ENCODE measurements around the gene SIPA1L3.

The SIPA1L3 gene

GRCh38 chr19:38009650-38010242 is 102.7 kb downstream of the SIPA1L3 start:
- Histone ChIP-seq H3K27ac (ENCODE audit: low read length) (no peak overlapping the region), H3K4me3 (ENCODE audit: low read length) (no peak overlapping the region), H3K27me3 (ENCODE audit: control insufficient read depth, insufficient read depth, low read length) (no peaks in the 10 kb centered on the region), H3K36me3 (ENCODE audit: control insufficient read depth, insufficient read depth, low read length) (no peaks in the 10 kb centered on the region), H3K4me1 (ENCODE audit: control insufficient read depth, insufficient read depth, low read length) (peaks cover 6% of the 10 kb centered on the region; the same call in 1 of the 2 replicates), H3K9me3 (ENCODE audit: control insufficient read depth, insufficient read depth, low read length) (no peaks in the 10 kb centered on the region)
- WGBS (ENCODE audit: insufficient coverage, insufficient read length) = no CpG with 5 or more reads among the region's 9 CpGs
- no peak for DNase-seq (ENCODE audit: low read depth, low spot score)

GRCh38 chr19:38011426-38011825 is 104.4 kb downstream of the SIPA1L3 start:
- Histone ChIP-seq H3K9me3 (ENCODE audit: control insufficient read depth, insufficient read depth, low read length) (no peaks in the 10 kb centered on the region), H3K27me3 (ENCODE audit: control insufficient read depth, insufficient read depth, low read length) (no peaks in the 10 kb centered on the region), H3K27ac (ENCODE audit: low read length) (no peak overlapping the region), H3K4me1 (ENCODE audit: control insufficient read depth, insufficient read depth, low read length) (peaks cover 3% of the 10 kb centered on the region; the same call in 1 of the 2 replicates), H3K4me3 (ENCODE audit: low read length) (no peak overlapping the region), H3K36me3 (ENCODE audit: control insufficient read depth, insufficient read depth, low read length) (no peaks in the 10 kb centered on the region)
- WGBS (ENCODE audit: insufficient coverage, insufficient read length) = no CpG with 5 or more reads among the region's 3 CpGs
- no peak for DNase-seq (ENCODE audit: low read depth, low spot score)

- Histone ChIP-seq H3K36me3 (ENCODE audit: control insufficient read depth, insufficient read depth, low read length) (no peaks in the 10 kb centered on the region), H3K4me3 (ENCODE audit: low read length) (no peak overlapping the region), H3K4me1 (ENCODE audit: control insufficient read depth, insufficient read depth, low read length) (peaks cover 3% of the 10 kb centered on the region; the same call in 1 of the 2 replicates), H3K27ac (ENCODE audit: low read length) (no peak overlapping the region), H3K9me3 (ENCODE audit: control insufficient read depth, insufficient read depth, low read length) (no peaks in the 10 kb centered on the region), H3K27me3 (ENCODE audit: control insufficient read depth, insufficient read depth, low read length) (no peaks in the 10 kb centered on the region)
- WGBS (ENCODE audit: insufficient coverage, insufficient read length) = no CpG with 5 or more reads among the region's 5 CpGs
- DNase-seq (ENCODE audit: low read depth, low spot score) = no peak
Measured at GRCh38 chr19:38012290-38012689, 105.3 kb downstream of the SIPA1L3 start.

DNA sequence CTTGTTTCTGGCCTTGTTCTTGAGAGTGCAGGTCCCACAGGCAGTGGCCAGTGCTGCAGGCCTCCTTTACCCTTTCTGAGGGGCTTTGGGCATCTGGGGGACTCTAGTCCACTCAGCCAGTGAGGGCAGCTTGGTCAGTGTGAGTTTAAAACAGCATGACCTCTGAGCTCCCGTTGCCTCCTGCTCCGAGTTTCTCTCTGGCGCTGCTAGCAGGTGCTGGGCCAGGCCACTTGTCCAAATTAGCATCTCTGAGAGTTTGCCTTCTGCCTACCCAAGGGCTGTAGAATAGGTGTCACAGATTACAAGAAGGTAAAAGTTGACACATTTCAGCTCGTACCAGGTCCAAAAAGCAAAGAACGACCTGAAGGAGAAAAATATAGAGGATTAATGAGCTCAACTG is 105.9 kb downstream of the SIPA1L3 start:
- WGBS (ENCODE audit: insufficient coverage, insufficient read length) = no CpG with 5 or more reads among the region's 5 CpGs
- H3K27me3 ChIP-seq (ENCODE audit: control insufficient read depth, insufficient read depth, low read length) = no peaks in the 10 kb centered on the region
- no peaks in the 10 kb centered on the region for H3K36me3 ChIP-seq (ENCODE audit: control insufficient read depth, insufficient read depth, low read length)
- no peak for DNase-seq (ENCODE audit: low read depth, low spot score)
- no peak overlapping the region for H3K4me3 ChIP-seq (ENCODE audit: low read length)
- H3K4me1 ChIP-seq (ENCODE audit: control insufficient read depth, insufficient read depth, low read length) = peaks cover 3% of the 10 kb centered on the region; the same call in 1 of the 2 replicates
- H3K9me3 ChIP-seq (ENCODE audit: control insufficient read depth, insufficient read depth, low read length) = no peaks in the 10 kb centered on the region
- no peak overlapping the region for H3K27ac ChIP-seq (ENCODE audit: low read length)

GRCh38 chr19:38013913-38014580 is 107.0 kb downstream of the SIPA1L3 start:
- H3K36me3 ChIP-seq (ENCODE audit: control insufficient read depth, insufficient read depth, low read length) = no peaks in the 10 kb centered on the region
- DNase-seq (ENCODE audit: low read depth, low spot score) = no peak
- no CpG with 5 or more reads among the region's 11 CpGs for WGBS (ENCODE audit: insufficient coverage, insufficient read length)

GRCh38 chr19:38015216-38015615 is 108.2 kb downstream of the SIPA1L3 start:
- Histone ChIP-seq H3K4me3 (ENCODE audit: low read length) (no peak overlapping the region), H3K27me3 (ENCODE audit: control insufficient read depth, insufficient read depth, low read length) (no peaks in the 10 kb centered on the region), H3K4me1 (ENCODE audit: control insufficient read depth, insufficient read depth, low read length) (peaks cover 3% of the 10 kb centered on the region; the same call in 1 of the 2 replicates), H3K27ac (ENCODE audit: low read length) (no peak overlapping the region), H3K36me3 (ENCODE audit: control insufficient read depth, insufficient read depth, low read length) (no peaks in the 10 kb centered on the region), H3K9me3 (ENCODE audit: control insufficient read depth, insufficient read depth, low read length) (no peaks in the 10 kb centered on the region)
- DNase-seq (ENCODE audit: low read depth, low spot score) = no peak
- no CpG with 5 or more reads among the region's 6 CpGs for WGBS (ENCODE audit: insufficient coverage, insufficient read length)

More at GRCh38 chr19:38013913-38014580, 107.0 kb downstream of the SIPA1L3 start:
- Histone ChIP-seq H3K9me3 (ENCODE audit: control insufficient read depth, insufficient read depth, low read length) (no peaks in the 10 kb centered on the region), H3K27me3 (ENCODE audit: control insufficient read depth, insufficient read depth, low read length) (no peaks in the 10 kb centered on the region), H3K27ac (ENCODE audit: low read length) (no peak overlapping the region), H3K4me1 (ENCODE audit: control insufficient read depth, insufficient read depth, low read length) (peaks cover 3% of the 10 kb centered on the region; the same call in 1 of the 2 replicates), H3K4me3 (ENCODE audit: low read length) (no peak overlapping the region)

GRCh38 chr19:38015761-38016160 is 108.8 kb downstream of the SIPA1L3 start:
- Histone ChIP-seq H3K27ac (ENCODE audit: low read length) (no peak overlapping the region), H3K27me3 (ENCODE audit: control insufficient read depth, insufficient read depth, low read length) (no peaks in the 10 kb centered on the region), H3K4me1 (ENCODE audit: control insufficient read depth, insufficient read depth, low read length) (peaks cover 3% of the 10 kb centered on the region; the same call in 1 of the 2 replicates), H3K36me3 (ENCODE audit: control insufficient read depth, insufficient read depth, low read length) (no peaks in the 10 kb centered on the region), H3K9me3 (ENCODE audit: control insufficient read depth, insufficient read depth, low read length) (no peaks in the 10 kb centered on the region), H3K4me3 (ENCODE audit: low read length) (no peak overlapping the region)
- no CpG with 5 or more reads among the region's 7 CpGs for WGBS (ENCODE audit: insufficient coverage, insufficient read length)
- DNase-seq (ENCODE audit: low read depth, low spot score) = no peak

GRCh38 chr19:38017401-38018151 is 110.6 kb downstream of the SIPA1L3 start:
- no peak for DNase-seq (ENCODE audit: low read depth, low spot score)
- H3K36me3 ChIP-seq (ENCODE audit: control insufficient read depth, insufficient read depth, low read length) = no peaks in the 10 kb centered on the region
- no peak overlapping the region for H3K27ac ChIP-seq (ENCODE audit: low read length)
- no peak overlapping the region for H3K4me3 ChIP-seq (ENCODE audit: low read length)
- H3K9me3 ChIP-seq (ENCODE audit: control insufficient read depth, insufficient read depth, low read length) = no peaks in the 10 kb centered on the region
- H3K27me3 ChIP-seq (ENCODE audit: control insufficient read depth, insufficient read depth, low read length) = no peaks in the 10 kb centered on the region
- WGBS (ENCODE audit: insufficient coverage, insufficient read length) = no CpG with 5 or more reads among the region's 6 CpGs
- H3K4me1 ChIP-seq (ENCODE audit: control insufficient read depth, insufficient read depth, low read length) = no peaks in the 10 kb centered on the region

DNA sequence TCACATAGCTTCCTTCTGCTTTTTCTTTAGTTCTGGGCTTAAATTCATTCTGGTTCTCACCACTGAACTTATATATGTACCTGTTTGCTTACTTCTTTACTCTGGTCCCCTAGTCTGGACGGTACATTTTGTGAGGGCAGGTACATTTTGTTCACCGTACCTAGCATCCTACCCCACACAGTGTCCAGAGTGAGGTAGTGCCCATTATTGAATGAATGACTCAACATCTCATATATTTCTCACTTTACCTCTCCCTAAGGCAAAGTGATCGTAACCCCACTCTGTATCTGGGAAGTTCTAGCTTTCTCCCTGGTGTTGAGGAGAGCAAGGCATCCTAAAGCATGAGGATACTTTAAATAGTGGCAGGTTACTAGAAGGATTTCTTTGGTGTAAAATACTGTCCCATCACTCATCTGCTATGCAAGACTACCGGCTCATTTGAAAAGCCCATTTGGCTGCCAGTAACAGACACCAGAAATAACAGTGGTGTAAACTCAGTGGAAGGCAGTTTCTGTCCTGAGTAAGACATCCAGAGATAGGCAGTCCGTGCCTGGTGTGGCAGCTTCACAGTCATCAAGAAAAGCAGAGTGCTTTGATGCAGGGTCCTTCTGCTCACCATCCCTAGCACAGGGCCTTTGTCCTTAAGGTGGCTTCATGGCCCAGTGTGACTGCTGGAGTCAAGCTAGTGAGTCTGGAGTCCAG is 111.8 kb downstream of the SIPA1L3 start:
- Histone ChIP-seq H3K27ac (ENCODE audit: low read length) (no peak overlapping the region), H3K4me1 (ENCODE audit: control insufficient read depth, insufficient read depth, low read length) (no peaks in the 10 kb centered on the region), H3K36me3 (ENCODE audit: control insufficient read depth, insufficient read depth, low read length) (no peaks in the 10 kb centered on the region), H3K4me3 (ENCODE audit: low read length) (no peak overlapping the region), H3K27me3 (ENCODE audit: control insufficient read depth, insufficient read depth, low read length) (no peaks in the 10 kb centered on the region), H3K9me3 (ENCODE audit: control insufficient read depth, insufficient read depth, low read length) (no peaks in the 10 kb centered on the region)
- WGBS (ENCODE audit: insufficient coverage, insufficient read length) = no CpG with 5 or more reads among the region's 5 CpGs
- no peak for DNase-seq (ENCODE audit: low read depth, low spot score)

GRCh38 chr19:38019396-38019724 is 112.4 kb downstream of the SIPA1L3 start:
- no peaks in the 10 kb centered on the region for H3K9me3 ChIP-seq (ENCODE audit: control insufficient read depth, insufficient read depth, low read length)
- H3K4me1 ChIP-seq (ENCODE audit: control insufficient read depth, insufficient read depth, low read length) = no peaks in the 10 kb centered on the region
- no peak for DNase-seq (ENCODE audit: low read depth, low spot score)
- H3K4me3 ChIP-seq (ENCODE audit: low read length) = no peak overlapping the region
- H3K36me3 ChIP-seq (ENCODE audit: control insufficient read depth, insufficient read depth, low read length) = no peaks in the 10 kb centered on the region
- no peak overlapping the region for H3K27ac ChIP-seq (ENCODE audit: low read length)
- no peaks in the 10 kb centered on the region for H3K27me3 ChIP-seq (ENCODE audit: control insufficient read depth, insufficient read depth, low read length)
- WGBS (ENCODE audit: insufficient coverage, insufficient read length) = no CpG with 5 or more reads among the region's 2 CpGs

All from iPS DF 6.9 (cell line).